Liver (tissue), 9 donors: Measurements from ENCODE around the gene MUCL3. TPM values are rescaled to one million over a fixed set of nuclear protein-coding genes. Genes with fewer than 3 reads are reported as not detected.

Experiments used
- DNase-seq: peaks from one replicate; pipeline ENCODE4 v3.0.0-alpha.2; 2017; ENCODE audit warnings: low spot score
- H3K27ac ChIP-seq, 2 donors: one replicate each; pipeline ENCODE4 v1.7.0; 2013; ENCODE audit warnings: inconsistent platforms in 2 of 2, low read length in 2 of 2, control low read depth in 1 of 2, low read depth in 1 of 2, mild to moderate bottlenecking in 1 of 2
- H3K27me3 ChIP-seq, 4 donors: one replicate each; pipeline versions ENCODE4 v1.6.1 to v1.7.0; 2013; ENCODE audit warnings: low read length in 3 of 4, inconsistent platforms in 1 of 4, mild to moderate bottlenecking in 1 of 4, moderate library complexity in 1 of 4; ENCODE audit not compliant: control insufficient read depth in 4 of 4, insufficient read depth in 4 of 4
- H3K36me3 ChIP-seq, 4 donors: one replicate each; pipeline versions ENCODE4 v1.6.1 to v1.7.0; 2013; ENCODE audit warnings: low read length in 3 of 4, mild to moderate bottlenecking in 3 of 4, low read depth in 1 of 4, moderate library complexity in 1 of 4; ENCODE audit not compliant: control insufficient read depth in 4 of 4, insufficient read depth in 3 of 4
- H3K4me1 ChIP-seq, 4 donors: one replicate each; pipeline versions ENCODE4 v1.6.1 to v1.7.0; 2013; ENCODE audit warnings: low read length in 3 of 4, mild to moderate bottlenecking in 3 of 4, moderate library complexity in 1 of 4; ENCODE audit not compliant: control insufficient read depth in 4 of 4, insufficient read depth in 4 of 4
- H3K4me3 ChIP-seq, 3 donors: one replicate each; pipeline versions ENCODE4 v1.6.1 to v1.7.0; 2013; ENCODE audit warnings: low read length in 3 of 3, control low read depth in 1 of 3, low read depth in 1 of 3, mild to moderate bottlenecking in 1 of 3
- H3K9ac ChIP-seq, 2 donors: one replicate each; pipeline ENCODE4 v1.7.0; 2013; ENCODE audit warnings: low read length in 2 of 2, mild to moderate bottlenecking in 2 of 2, moderate library complexity in 2 of 2, control low read depth in 1 of 2, low read depth in 1 of 2
- H3K9me3 ChIP-seq, 4 donors: one replicate each; pipeline versions ENCODE4 v1.6.1 to v1.7.0; 2013; ENCODE audit warnings: low read length in 3 of 4; ENCODE audit not compliant: control insufficient read depth in 4 of 4
- ATF3 ChIP-seq: IDR thresholded peaks from 2 replicates; pipeline ENCODE4 v1.6.1; 2016; ENCODE audit warnings: antibody characterized with exemption
- EGR1 ChIP-seq, 2 donors: IDR thresholded peaks; 2 replicates each; pipeline ENCODE4 v1.6.1; 2016 to 2018; ENCODE audit warnings: antibody characterized with exemption in 2 of 2, low read depth in 2 of 2
- FOXA1 ChIP-seq: IDR thresholded peaks from 2 replicates; pipeline ENCODE4 v1.6.1; 2016; ENCODE audit warnings: antibody characterized with exemption
- FOXA2 ChIP-seq: IDR thresholded peaks from 2 replicates; pipeline ENCODE4 v1.6.1; 2016; ENCODE audit warnings: antibody characterized with exemption
- GABPA ChIP-seq, 2 donors: IDR thresholded peaks in 1 of 2; conservative IDR thresholded peaks in 1 of 2; 2 replicates each; pipeline ENCODE4 v1.6.1; 2016; ENCODE audit warnings: antibody characterized with exemption in 2 of 2, mild to moderate bottlenecking in 1 of 2, moderate library complexity in 1 of 2
- HNF4A ChIP-seq, 2 donors: conservative IDR thresholded peaks; 2 replicates each; pipeline ENCODE4 v1.6.1; 2016; ENCODE audit warnings: antibody characterized with exemption in 2 of 2, mild to moderate bottlenecking in 2 of 2
- HNF4G ChIP-seq: IDR thresholded peaks from 2 replicates; pipeline ENCODE4 v1.6.1; 2016; ENCODE audit warnings: antibody characterized with exemption
- JUND ChIP-seq, 2 donors: IDR thresholded peaks; 2 replicates each; pipeline ENCODE4 v1.6.1; 2016; ENCODE audit warnings: antibody characterized with exemption in 2 of 2
- NR2F2 ChIP-seq: IDR thresholded peaks from 2 replicates; pipeline ENCODE4 v1.6.1; 2016; ENCODE audit warnings: antibody characterized with exemption
- RAD21 ChIP-seq, 2 donors: IDR thresholded peaks; 2 replicates each; pipeline ENCODE4 v1.6.1; 2016; ENCODE audit warnings: antibody characterized with exemption in 2 of 2, mild to moderate bottlenecking in 2 of 2
- REST ChIP-seq: IDR thresholded peaks from 2 replicates; pipeline ENCODE4 v1.6.1; 2016; ENCODE audit warnings: antibody characterized with exemption, mild to moderate bottlenecking
- RXRA ChIP-seq, 2 donors: IDR thresholded peaks; 2 replicates each; pipeline ENCODE4 v1.6.1; 2017 to 2018; ENCODE audit warnings: antibody characterized with exemption in 2 of 2, mild to moderate bottlenecking in 1 of 2
- SP1 ChIP-seq: IDR thresholded peaks from 2 replicates; pipeline ENCODE4 v1.6.1; 2018; ENCODE audit warnings: antibody characterized with exemption, mild to moderate bottlenecking
- TAF1 ChIP-seq: conservative IDR thresholded peaks from 2 replicates; pipeline ENCODE4 v1.6.1; 2016; ENCODE audit warnings: antibody characterized with exemption, mild to moderate bottlenecking
- YY1 ChIP-seq: IDR thresholded peaks from 2 replicates; pipeline ENCODE4 v1.6.1; 2016; ENCODE audit warnings: antibody characterized with exemption, mild to moderate bottlenecking
- WGBS: extraction: QIAGEN DNeasy Blood & Tissue Kit; methylation state at CpG from one replicate; pipeline ENCODE4 v1.1.7; 2013; 5-methylcytosine and 5-hydroxymethylcytosine counted together
- polyA plus RNA-seq, 2 donors: library from polyadenylated mRNA; stranded (reverse) in 1 of 2; unstranded in 1 of 2; fragments of 200-250 nt in 1 of 2; fragments of >200 nt in 1 of 2; fragmentation: Nextera tagmentation in 1 of 2; extraction: Ambion mirVana in 1 of 2; gene quantifications; one replicate each; pipeline versions ENCODE4 v1.2.1 to v1.2.3, GENCODE V29; 2013 to 2015
- total RNA-seq, 2 donors: library from RNA; depleted of rRNA; stranded (reverse); fragments of >200 nt; gene quantifications; one replicate each; pipeline ENCODE4 v1.2.3, GENCODE V29; 2014
- TF ChIP-seq, protein P1 (sequence below): fragments of 150-350 bp; IDR thresholded peaks from 2 replicates; pipeline ENCODE4 v1.5.1; 2017; ENCODE audit warnings: improper control_type of control experiment, low read depth, low read length; ENCODE audit not compliant: missing input control
- TF ChIP-seq, protein P2 (sequence below): IDR thresholded peaks from 2 replicates; pipeline ENCODE4 v1.6.1; 2016; ENCODE audit warnings: antibody characterized with exemption
- TF ChIP-seq, protein P3 (sequence below): IDR thresholded peaks from 2 replicates; pipeline ENCODE4 v1.6.1; 2016; ENCODE audit warnings: antibody characterized with exemption
- donor health status: healthy.
- donor health status: healthy.
- donor health status: healthy.
- donor health status: healthy.
- donor health status: healthy.

MUCL3 gene
- total and polyA plus RNA-seq, 4 donors = under 0.01 TPM; not detected in 3

DNA sequence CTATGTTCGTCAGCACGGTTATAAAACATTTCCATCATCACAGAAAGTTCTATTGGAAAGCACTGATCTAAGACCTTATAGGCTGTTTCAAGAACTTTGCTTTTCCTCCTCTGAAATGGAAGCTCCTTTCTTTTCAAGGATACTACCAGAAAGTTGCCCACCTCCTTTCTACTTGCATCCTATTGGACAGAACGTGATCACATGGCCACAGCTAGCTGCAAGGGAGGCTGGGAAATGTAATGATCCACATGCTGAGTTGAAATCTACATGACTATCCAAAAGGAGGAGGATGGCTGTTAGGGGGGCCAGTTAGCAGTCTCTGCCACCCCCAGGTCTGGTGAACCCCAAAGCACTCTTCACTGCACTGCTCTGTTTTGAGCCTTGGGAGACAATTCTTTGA is 12.1 kb upstream of the MUCL3 start (continued):
- TF ChIP-seq, protein P1, sequence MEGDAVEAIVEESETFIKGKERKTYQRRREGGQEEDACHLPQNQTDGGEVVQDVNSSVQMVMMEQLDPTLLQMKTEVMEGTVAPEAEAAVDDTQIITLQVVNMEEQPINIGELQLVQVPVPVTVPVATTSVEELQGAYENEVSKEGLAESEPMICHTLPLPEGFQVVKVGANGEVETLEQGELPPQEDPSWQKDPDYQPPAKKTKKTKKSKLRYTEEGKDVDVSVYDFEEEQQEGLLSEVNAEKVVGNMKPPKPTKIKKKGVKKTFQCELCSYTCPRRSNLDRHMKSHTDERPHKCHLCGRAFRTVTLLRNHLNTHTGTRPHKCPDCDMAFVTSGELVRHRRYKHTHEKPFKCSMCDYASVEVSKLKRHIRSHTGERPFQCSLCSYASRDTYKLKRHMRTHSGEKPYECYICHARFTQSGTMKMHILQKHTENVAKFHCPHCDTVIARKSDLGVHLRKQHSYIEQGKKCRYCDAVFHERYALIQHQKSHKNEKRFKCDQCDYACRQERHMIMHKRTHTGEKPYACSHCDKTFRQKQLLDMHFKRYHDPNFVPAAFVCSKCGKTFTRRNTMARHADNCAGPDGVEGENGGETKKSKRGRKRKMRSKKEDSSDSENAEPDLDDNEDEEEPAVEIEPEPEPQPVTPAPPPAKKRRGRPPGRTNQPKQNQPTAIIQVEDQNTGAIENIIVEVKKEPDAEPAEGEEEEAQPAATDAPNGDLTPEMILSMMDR = no peak
- TF ChIP-seq, protein P2, sequence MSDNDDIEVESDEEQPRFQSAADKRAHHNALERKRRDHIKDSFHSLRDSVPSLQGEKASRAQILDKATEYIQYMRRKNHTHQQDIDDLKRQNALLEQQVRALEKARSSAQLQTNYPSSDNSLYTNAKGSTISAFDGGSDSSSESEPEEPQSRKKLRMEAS = no peak
- TF ChIP-seq FOXA1 (no peak), YY1 (no peak), HNF4A (conservative IDR thresholded peaks at IDR 0.05) (no peak), JUND (IDR thresholded peaks at IDR 0.05) (no peak), RXRA (IDR thresholded peaks at IDR 0.05) (no peak), ATF3 (no peak), FOXA2 (no peak), EGR1 (IDR thresholded peaks at IDR 0.05; ENCODE audit: low read depth in 2 of 2) (no peak), HNF4G (no peak)

GRCh38 chr6:30930506-30930905 is 10.3 kb upstream of the MUCL3 start:
- 94% methylated on average over 4 of the region's 4 CpGs for WGBS
- Histone ChIP-seq H3K4me3 (no peak overlapping the region), H3K27me3 (no peaks in the 10 kb centered on the region), H3K36me3 (peaks cover 4 to 19% (median 7%) of the 10 kb centered on the region in 4 donors), H3K27ac (no peak overlapping the region), H3K9me3 (peaks cover 0 to 3% (median 1%) of the 10 kb centered on the region in 4 donors), H3K4me1 (no peaks in the 10 kb centered on the region), H3K9ac (no peak overlapping the region)
- no peak for TF ChIP-seq RXRA (IDR thresholded peaks at IDR 0.05)
- TF ChIP-seq FOXA1 = no peak
- TF ChIP-seq SP1 = no peak
- TF ChIP-seq, protein P2 = no peak
- no peak for TF ChIP-seq RAD21 (IDR thresholded peaks at IDR 0.05)
- TF ChIP-seq NR2F2 = no peak
- no peak for TF ChIP-seq ATF3
- no peak for TF ChIP-seq JUND (IDR thresholded peaks at IDR 0.05)
- TF ChIP-seq, protein P3, sequence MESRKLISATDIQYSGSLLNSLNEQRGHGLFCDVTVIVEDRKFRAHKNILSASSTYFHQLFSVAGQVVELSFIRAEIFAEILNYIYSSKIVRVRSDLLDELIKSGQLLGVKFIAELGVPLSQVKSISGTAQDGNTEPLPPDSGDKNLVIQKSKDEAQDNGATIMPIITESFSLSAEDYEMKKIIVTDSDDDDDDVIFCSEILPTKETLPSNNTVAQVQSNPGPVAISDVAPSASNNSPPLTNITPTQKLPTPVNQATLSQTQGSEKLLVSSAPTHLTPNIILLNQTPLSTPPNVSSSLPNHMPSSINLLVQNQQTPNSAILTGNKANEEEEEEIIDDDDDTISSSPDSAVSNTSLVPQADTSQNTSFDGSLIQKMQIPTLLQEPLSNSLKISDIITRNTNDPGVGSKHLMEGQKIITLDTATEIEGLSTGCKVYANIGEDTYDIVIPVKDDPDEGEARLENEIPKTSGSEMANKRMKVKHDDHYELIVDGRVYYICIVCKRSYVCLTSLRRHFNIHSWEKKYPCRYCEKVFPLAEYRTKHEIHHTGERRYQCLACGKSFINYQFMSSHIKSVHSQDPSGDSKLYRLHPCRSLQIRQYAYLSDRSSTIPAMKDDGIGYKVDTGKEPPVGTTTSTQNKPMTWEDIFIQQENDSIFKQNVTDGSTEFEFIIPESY = no peak
- no peak for TF ChIP-seq YY1
- no peak for TF ChIP-seq FOXA2
- no peak for TF ChIP-seq HNF4G
- TF ChIP-seq TAF1 = no peak
- TF ChIP-seq, protein P1 = no peak
- TF ChIP-seq EGR1 (IDR thresholded peaks at IDR 0.05; ENCODE audit: low read depth in 2 of 2) = no peak
- no peak for TF ChIP-seq GABPA (IDR thresholded peaks at IDR 0.05 in 1 of 2, conservative IDR thresholded peaks at IDR 0.05 in 1 of 2)
- TF ChIP-seq HNF4A (conservative IDR thresholded peaks at IDR 0.05) = no peak
- TF ChIP-seq REST = no peak
- DNase-seq = no peak
